GM12878 (cell line): ENCODE data around the gene SPRTN. TPM values are rescaled to one million over a fixed set of nuclear protein-coding genes. Genes with fewer than 3 reads are reported as not detected.
A peak's percentile ranks its signal among the peaks of the same experiment; 100 is the strongest.

Experiments used
- ATAC-seq: fragments of 200-7000 bp; cut with Tn5 transposase; 3 replicates; pipeline ENCODE4 v1.9.1; 2020; ENCODE audit warnings: mild to moderate bottlenecking, moderate library complexity
- Bru-seq: library from RNA; stranded (reverse); fragments of 400-500 nt; gene quantifications from one replicate; lab custom pipeline; 2021; lab: Mats Ljungman, UMichigan
- BruChase-seq, 2 experiments: library from RNA; stranded (reverse); fragments of 400-500 nt; gene quantifications; one replicate each; lab custom pipeline; 2021; lab: Mats Ljungman, UMichigan
- BruUV-seq: library from RNA; stranded (reverse); fragments of 400-500 nt; replicated peaks from 2 replicates; lab custom pipeline; 2021; lab: Mats Ljungman, UMichigan
- CTCF ChIA-PET: fragments of 300-600 bp; sonication (Branson Sonifier 250); formaldehyde crosslinking; extraction: SDS; loops from one replicate; lab custom pipeline; 2021; ENCODE audit warnings: inconsistent platforms; lab: Yijun Ruan, JAX
- POLR2A ChIA-PET: fragments of 350-600 bp; formaldehyde crosslinking; extraction: SDS; loops from one replicate; lab custom pipeline; 2021; ENCODE audit warnings: inconsistent platforms; lab: Charles Lee
- RAD21 ChIA-PET: fragments of 300-600 bp; sonication (Branson Sonifier 250); formaldehyde crosslinking; loops from one replicate; lab custom pipeline; 2023; ENCODE audit warnings: antibody characterized with exemption; ENCODE audit not compliant: unreplicated experiment; lab: Charles Lee
- SMC1A ChIA-PET: fragments of 300-600 bp; sonication (Branson Sonifier 250); formaldehyde crosslinking; loops from one replicate; lab custom pipeline; 2023; ENCODE audit not compliant: unreplicated experiment, uncharacterized antibody; lab: Charles Lee
- DNase-seq: peaks from one replicate; pipeline ENCODE4 v3.0.0-alpha.2; 2011; ENCODE audit warnings: low read depth, low spot score
- FAIRE-seq: peaks from 3 replicates; lab custom pipeline; 2011; peaks lifted over from hg19 to GRCh38; lab: Jason Lieb, UNC
- H2AFZ ChIP-seq: 2 replicates; pipeline ENCODE4 v1.6.0; 2011; ENCODE audit warnings: low read depth, low read length, control low read depth; ENCODE audit not compliant: control insufficient read depth
- H3K27ac ChIP-seq: 2 replicates; pipeline ENCODE4 v1.5.1; 2011; ENCODE audit warnings: control low read depth; ENCODE audit not compliant: control insufficient read depth, insufficient read depth
- H3K27me3 ChIP-seq, 2 experiments: replicated peaks in 1 of 2; 2 replicates each; pipeline versions ENCODE4 v1.6.0 to v1.6.1; 2011; ENCODE audit warnings: low read length in 1 of 2; ENCODE audit not compliant: control insufficient read depth in 2 of 2, insufficient read depth in 2 of 2
- H3K36me3 ChIP-seq, 2 experiments: 2 replicates each; pipeline ENCODE4 v1.5.1; 2011; ENCODE audit warnings: low read length in 1 of 2; ENCODE audit not compliant: control insufficient read depth in 2 of 2, insufficient read depth in 2 of 2
- H3K4me1 ChIP-seq: 2 replicates; pipeline ENCODE4 v1.6.1; 2011; ENCODE audit warnings: mild to moderate bottlenecking, low read length, moderate library complexity, mixed read lengths; ENCODE audit not compliant: control insufficient read depth, insufficient read depth
- H3K4me2 ChIP-seq: 2 replicates; pipeline ENCODE4 v1.6.0; 2011; ENCODE audit warnings: control low read depth; ENCODE audit not compliant: control insufficient read depth, insufficient read depth
- H3K4me3 ChIP-seq: fragments of 200-600 bp; sonication (generic); 2 replicates; pipeline ENCODE4 v1.5.1; 2016
- H3K79me2 ChIP-seq: 2 replicates; pipeline ENCODE4 v1.6.0; 2011; ENCODE audit warnings: low read length; ENCODE audit not compliant: control insufficient read depth, insufficient read depth
- H3K9ac ChIP-seq: 2 replicates; pipeline ENCODE4 v1.8.0; 2011; ENCODE audit warnings: low read length, control low read depth, mixed read lengths; ENCODE audit not compliant: control insufficient read depth, insufficient read depth
- H3K9me3 ChIP-seq: replicated peaks from 3 replicates; pipeline ENCODE4 v1.5.1; 2011; ENCODE audit warnings: mild to moderate bottlenecking, low read length; ENCODE audit not compliant: control insufficient read depth, insufficient read depth
- H4K20me1 ChIP-seq: 2 replicates; pipeline ENCODE4 v1.6.0; 2011; ENCODE audit not compliant: control insufficient read depth, insufficient read depth
- CREB1 ChIP-seq: IDR thresholded peaks from 2 replicates; pipeline ENCODE4 v1.6.1; 2012; ENCODE audit warnings: low read depth, mild to moderate bottlenecking, inconsistent platforms
- GATAD2B ChIP-seq: fragments of 450-650 bp; conservative IDR thresholded peaks from 2 replicates; pipeline ENCODE4 v1.6.1; 2017; ENCODE audit warnings: low read depth, mild to moderate bottlenecking, moderate library complexity
- HDAC6 ChIP-seq: fragments of 200-600 bp; sonication (generic); IDR thresholded peaks from one replicate; pipeline ENCODE4 v1.8.0; 2017; ENCODE audit warnings: antibody characterized with exemption; ENCODE audit not compliant: unreplicated experiment
- PML ChIP-seq: IDR thresholded peaks from 2 replicates; pipeline ENCODE4 v1.6.1; 2012; ENCODE audit warnings: low read length, inconsistent platforms
- SIN3A ChIP-seq: IDR thresholded peaks from 2 replicates; pipeline ENCODE4 v1.6.1; 2012; ENCODE audit warnings: low read depth, low read length, improper control_type of control experiment
- SRF ChIP-seq, 2 experiments: IDR thresholded peaks; 2 replicates each; pipeline ENCODE4 v1.6.1; 2011; ENCODE audit warnings: low read depth in 2 of 2, low read length in 2 of 2, mild to moderate bottlenecking in 1 of 2, moderate library complexity in 1 of 2
- YBX1 ChIP-seq: fragments of 450-650 bp; IDR thresholded peaks from 2 replicates; pipeline ENCODE4 v1.6.1; 2016; ENCODE audit warnings: antibody characterized with exemption
- ZBED1 ChIP-seq: IDR thresholded peaks from 2 replicates; pipeline ENCODE4 v1.6.1; 2016; ENCODE audit warnings: borderline replicate concordance
- ZNF217 ChIP-seq: fragments of 450-650 bp; IDR thresholded peaks from 2 replicates; pipeline ENCODE4 v1.6.1; 2017; ENCODE audit warnings: antibody characterized with exemption, mild to moderate bottlenecking
- ZNF622 ChIP-seq: fragments of 450-650 bp; IDR thresholded peaks from 2 replicates; pipeline ENCODE4 v1.6.1; 2017; ENCODE audit warnings: mild to moderate bottlenecking, inconsistent platforms
- WGBS: methylation state at CpG from one replicate; pipeline ENCODE4 v1.1.6; 2016; ENCODE audit warnings: low lambda C conversion rate; ENCODE audit not compliant: insufficient replicate concordance, insufficient coverage; ENCODE audit errors: missing lambda C conversion rate; 5-methylcytosine and 5-hydroxymethylcytosine counted together
- in situ Hi-C: fragments of 300-500 bp; cut with MboI; formaldehyde crosslinking; loops from 9 replicates; pipeline ENCODE4 v1.14.3; 2018; ENCODE audit warnings: mixed read lengths
- intact Hi-C: fragments of 100-400 bp; cut with micrococcal nuclease; formaldehyde crosslinking; loops from one replicate; pipeline ENCODE4 v1.14.2; 2022; ENCODE audit not compliant: unreplicated experiment
- long read RNA-seq, 2 experiments: library from polyadenylated mRNA; unstranded; transcript quantifications; one replicate each; pipeline ENCODE4 v2.0.0, GENCODE V29; 2019 to 2020
- polyA minus RNA-seq, 3 experiments: library from RNA; depleted of rRNA, polyadenylated mRNA; stranded (reverse); fragments of >200 nt; gene quantifications; 2 replicates each; pipeline ENCODE4 v1.2.3, GENCODE V29; 2011
- polyA plus RNA-seq, 11 experiments: library from polyadenylated mRNA; depleted of rRNA in 4 of 11; unstranded in 6 of 11; stranded (reverse) in 5 of 11; fragments of >200 nt; fragmentation: Nextera tagmentation in 4 of 11; fragmentation: Illumina TruSeq in 1 of 11; extraction: Ambion mirVana in 4 of 11; extraction: Trizol in 1 of 11; gene quantifications; 1 replicate in 1 of 11; 2 replicates in 10 of 11; pipeline versions ENCODE4 v1.2.1 to v1.2.3, GENCODE V29; 2011 to 2016; ENCODE audit warnings: inconsistent platforms in 2 of 11, missing spikeins in 2 of 11, low read depth in 1 of 11
- total RNA-seq, 4 experiments: library from RNA; depleted of rRNA in 3 of 4; stranded (reverse); fragments of >200 nt in 3 of 4; fragmentation: Illumina TruSeq in 1 of 4; extraction: Trizol in 1 of 4; gene quantifications; 2 replicates each; pipeline versions ENCODE4 v1.2.1 to v1.2.3, GENCODE V29; 2013 to 2021
- TF ChIP-seq, protein P1 (sequence below): fragments of 150-350 bp; IDR thresholded peaks from 2 replicates; pipeline ENCODE4 v1.6.1; 2014; ENCODE audit warnings: mild to moderate bottlenecking, low read depth, low read length
- TF ChIP-seq, protein P2 (sequence below): IDR thresholded peaks from 2 replicates; pipeline ENCODE4 v1.6.1; 2012; ENCODE audit warnings: low read depth, low read length, improper control_type of control experiment

SPRTN gene, protein sequence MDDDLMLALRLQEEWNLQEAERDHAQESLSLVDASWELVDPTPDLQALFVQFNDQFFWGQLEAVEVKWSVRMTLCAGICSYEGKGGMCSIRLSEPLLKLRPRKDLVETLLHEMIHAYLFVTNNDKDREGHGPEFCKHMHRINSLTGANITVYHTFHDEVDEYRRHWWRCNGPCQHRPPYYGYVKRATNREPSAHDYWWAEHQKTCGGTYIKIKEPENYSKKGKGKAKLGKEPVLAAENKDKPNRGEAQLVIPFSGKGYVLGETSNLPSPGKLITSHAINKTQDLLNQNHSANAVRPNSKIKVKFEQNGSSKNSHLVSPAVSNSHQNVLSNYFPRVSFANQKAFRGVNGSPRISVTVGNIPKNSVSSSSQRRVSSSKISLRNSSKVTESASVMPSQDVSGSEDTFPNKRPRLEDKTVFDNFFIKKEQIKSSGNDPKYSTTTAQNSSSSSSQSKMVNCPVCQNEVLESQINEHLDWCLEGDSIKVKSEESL
- 22.2 and 24.5 TPM in 2 replicates for total RNA-seq (2013; cell fraction: nucleolus; rRNA removed)
- 11.7 and 12.5 TPM in 2 replicates for total RNA-seq (2014; rRNA removed)
- total RNA-seq (2014; rRNA removed; fragmentation: Illumina TruSeq; extraction: Trizol) = 14.7 and 16.5 TPM in 2 replicates
- 11.9 and 12.1 TPM in 2 replicates for total RNA-seq (2021)
- 2.1 TPM for polyA plus RNA-seq (2011; ENCODE audit: low read depth)
- 7.1 and 7.2 TPM in 2 replicates for polyA plus RNA-seq (2011; rRNA removed)
- polyA plus RNA-seq (2011; cell fraction: cytosol; rRNA removed) = 6.2 and 7.9 TPM in 2 replicates
- polyA plus RNA-seq (2011; cell fraction: nucleus; rRNA removed) = 7.3 and 10.9 TPM in 2 replicates
- 3.3 and 3.4 TPM in 2 replicates for polyA plus RNA-seq (2012)
- 9.6 and 11.1 TPM in 2 replicates for polyA plus RNA-seq (2014; fragmentation: Illumina TruSeq; extraction: Trizol)
- polyA plus RNA-seq (2014; fragmentation: Nextera tagmentation; extraction: Ambion mirVana) = 1 to 10 TPM; 4.4 to 5.9 TPM
- polyA plus RNA-seq (2014; rRNA removed) = 7.2 and 12.2 TPM in 2 replicates
- polyA plus RNA-seq (2016; fragmentation: Nextera tagmentation; extraction: Ambion mirVana) = 10 to 100 TPM; 12.8 to 13.9 TPM
- 10.4 and 15.3 TPM in 2 replicates for polyA minus RNA-seq (2011; rRNA and poly(A)+ RNA removed)
- 5.1 and 5.5 TPM in 2 replicates for polyA minus RNA-seq (2011; cell fraction: cytosol; rRNA and poly(A)+ RNA removed)
- 13.4 and 24.7 TPM in 2 replicates for polyA minus RNA-seq (2011; cell fraction: nucleus; rRNA and poly(A)+ RNA removed)
- percentile 75 among the genes with signal in this experiment for Bru-seq, nascent RNA
- percentile 66 among the genes with signal in this experiment for BruChase-seq, experiment 1, labeled RNA remaining after a 6-hour chase
- BruChase-seq, experiment 2, labeled RNA remaining after a 2-hour chase = percentile 77 among the genes with signal in this experiment
- long read RNA-seq, experiment 1, transcript SPRTN-202 (5 exons, 3,468 nt) = major isoform, 10 of 13 reads
- long read RNA-seq, experiment 1, partial matches to known transcripts = 0 of 13 reads
- long read RNA-seq, experiment 1, other reads (novel, unspliced or antisense) = 1 of 13 reads
- long read RNA-seq, experiment 2, transcript SPRTN-206 (2 exons, 603 nt) = minor isoform, 5 of 76 reads
- long read RNA-seq, experiment 2, transcript SPRTN-202 (5 exons, 3,468 nt) = major isoform, 38 of 76 reads
- long read RNA-seq, experiment 2, transcript SPRTN-204 (4 exons, 3,559 nt) = minor isoform, 14 of 76 reads
- long read RNA-seq, experiment 2, partial matches to known transcripts = 0 of 76 reads
- long read RNA-seq, experiment 2, other reads (novel, unspliced or antisense) = 17 of 76 reads

DNA sequence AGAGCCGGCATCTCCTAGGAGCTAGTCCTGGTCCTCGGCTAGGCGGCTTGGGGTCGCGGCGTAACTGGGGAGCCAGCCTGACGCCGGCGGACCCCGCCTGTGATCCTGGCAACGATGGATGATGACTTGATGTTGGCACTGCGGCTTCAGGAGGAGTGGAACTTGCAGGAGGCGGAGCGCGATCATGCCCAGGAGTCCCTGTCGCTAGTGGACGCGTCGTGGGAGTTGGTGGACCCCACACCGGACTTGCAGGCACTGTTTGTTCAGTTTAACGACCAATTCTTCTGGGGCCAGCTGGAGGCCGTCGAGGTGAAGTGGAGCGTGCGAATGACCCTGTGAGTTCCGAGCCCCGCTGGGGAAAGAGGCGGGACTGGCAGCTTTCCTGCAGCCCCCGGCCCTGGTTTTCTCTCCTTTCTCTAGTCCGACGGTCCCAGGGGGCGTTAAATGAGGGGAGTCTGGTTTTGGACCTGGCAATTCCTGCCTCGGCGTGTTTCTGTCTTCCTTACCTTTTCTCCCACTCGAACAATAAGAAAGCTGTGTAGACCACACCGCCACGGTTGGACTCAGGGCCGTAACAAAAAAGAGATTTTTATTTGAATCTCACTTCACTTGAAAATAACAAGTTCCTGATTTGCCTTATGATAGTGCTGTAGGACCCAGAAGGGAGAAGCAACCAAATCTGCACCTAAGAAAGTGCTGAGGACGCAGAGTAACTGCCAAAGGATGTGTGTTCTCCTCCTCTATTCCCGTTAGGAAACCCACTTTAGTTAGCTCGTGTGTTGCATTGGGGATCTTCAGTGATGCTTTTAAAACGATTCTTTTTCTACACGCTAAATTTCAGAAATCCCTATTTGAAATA lies at the start of gene SPRTN:
Gene SPRTN, plus strand, starts transcription at position 24 of the 859 bp plus-strand sequence. Its CDS starts 91 bp downstream, at position 115.
- H3K9ac ChIP-seq = peak within 1 kb of the TSS; percentile 91
- peak; percentile 7 for ATAC-seq
- H2AFZ ChIP-seq = peak within 1 kb of the TSS; percentile 98
- no peaks in the 10 kb centered on the region for H3K27me3 ChIP-seq
- WGBS = 1% methylated on average over 43 of the region's 43 CpGs
- H3K79me2 ChIP-seq = peaks cover 58% of the 10 kb centered on the region
- no peak for DNase-seq
- no peaks in the 10 kb centered on the region for H3K9me3 ChIP-seq
- H3K36me3 ChIP-seq = no peaks in the 10 kb centered on the region
- no peaks in the 10 kb centered on the region; the same call in 1 of the 2 replicates for H4K20me1 ChIP-seq
- CTCF ChIA-PET = interaction anchor here (0.6 to 2.6 kb wide), 13 partner anchors 10 to 915 kb away, joined by 3 to 15 read pairs (median 3); no protein-coding TSS in a partner anchor
- POLR2A ChIA-PET = interaction anchor here (0.5 to 1.4 kb wide), 11 partner anchors 10 to 237 kb away, joined by 3 to 6 read pairs (median 3); partner anchors contain the start of gene TSNAX
- H3K27ac ChIP-seq = peak within 1 kb of the TSS; percentile 95
- SMC1A ChIA-PET = interaction anchor here (0.7 to 2.5 kb wide), 9 partner anchors 14 to 695 kb away, joined by 3 to 7 read pairs (median 3); no protein-coding TSS in a partner anchor
- peaks cover 8% of the 10 kb centered on the region for H3K4me1 ChIP-seq
- intact Hi-C loops (loop anchor here (5.0 kb wide), 1 partner anchor 96 kb away; the partner anchor contains the start of gene GNPAT), in situ Hi-C loops (no loop called here)
- H3K4me2 ChIP-seq = peak within 1 kb of the TSS; percentile 93
- RAD21 ChIA-PET = interaction anchor here (0.7 to 2.3 kb wide), 10 partner anchors 11 to 193 kb away, joined by 3 to 13 read pairs (median 3); partner anchors contain the start of gene TSNAX
- peak within 1 kb of the TSS; percentile 91 for H3K4me3 ChIP-seq
- TSS peak; percentile 85 for BruUV-seq
- no peak for FAIRE-seq
- TF ChIP-seq, protein P1, sequence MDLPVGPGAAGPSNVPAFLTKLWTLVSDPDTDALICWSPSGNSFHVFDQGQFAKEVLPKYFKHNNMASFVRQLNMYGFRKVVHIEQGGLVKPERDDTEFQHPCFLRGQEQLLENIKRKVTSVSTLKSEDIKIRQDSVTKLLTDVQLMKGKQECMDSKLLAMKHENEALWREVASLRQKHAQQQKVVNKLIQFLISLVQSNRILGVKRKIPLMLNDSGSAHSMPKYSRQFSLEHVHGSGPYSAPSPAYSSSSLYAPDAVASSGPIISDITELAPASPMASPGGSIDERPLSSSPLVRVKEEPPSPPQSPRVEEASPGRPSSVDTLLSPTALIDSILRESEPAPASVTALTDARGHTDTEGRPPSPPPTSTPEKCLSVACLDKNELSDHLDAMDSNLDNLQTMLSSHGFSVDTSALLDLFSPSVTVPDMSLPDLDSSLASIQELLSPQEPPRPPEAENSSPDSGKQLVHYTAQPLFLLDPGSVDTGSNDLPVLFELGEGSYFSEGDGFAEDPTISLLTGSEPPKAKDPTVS = no peak
- no peak for TF ChIP-seq ZNF217
- TF ChIP-seq PML = peak; percentile 4; the same call in 1 of the 2 replicates
- TF ChIP-seq HDAC6 = no peak
- no peak for TF ChIP-seq YBX1
- no peak for TF ChIP-seq ZBED1
- no peak for TF ChIP-seq ZNF622
- TF ChIP-seq, protein P2, sequence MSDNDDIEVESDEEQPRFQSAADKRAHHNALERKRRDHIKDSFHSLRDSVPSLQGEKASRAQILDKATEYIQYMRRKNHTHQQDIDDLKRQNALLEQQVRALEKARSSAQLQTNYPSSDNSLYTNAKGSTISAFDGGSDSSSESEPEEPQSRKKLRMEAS = peak; percentile 76
- TF ChIP-seq CREB1 = peak; percentile 6; the same call in 1 of the 2 replicates
- peak; percentile 30 for TF ChIP-seq SIN3A
- TF ChIP-seq GATAD2B = 0 out of 2 replicates have a peak, but pooled peaks have one; percentile 22
- TF ChIP-seq SRF (IDR thresholded peaks at IDR 0.05; ENCODE audit: low read depth in 2 of 2, low read length in 2 of 2) = no peak
